Neural cell (in vitro differentiated cells): ENCODE data around the gene CNTNAP5.

ENCODE experiments used
- CTCF ChIP-seq: fragments of 450-650 bp; IDR thresholded peaks from 2 replicates; pipeline ENCODE4 v1.5.1; 2014; ENCODE audit warnings: antibody characterized with exemption, mild to moderate bottlenecking, moderate library complexity; ENCODE audit not compliant: poor library complexity, severe bottlenecking
- EP300 ChIP-seq: fragments of 450-650 bp; conservative IDR thresholded peaks from 2 replicates; pipeline ENCODE4 v1.6.1; 2014; ENCODE audit warnings: antibody characterized with exemption, mild to moderate bottlenecking, moderate library complexity; ENCODE audit not compliant: poor library complexity, severe bottlenecking
- POLR2AphosphoS5 ChIP-seq: IDR thresholded peaks from 2 replicates; pipeline ENCODE4 v1.6.1; 2012
- REST ChIP-seq: IDR thresholded peaks from 2 replicates; pipeline ENCODE4 v1.6.1; 2012; ENCODE audit warnings: borderline replicate concordance

- TF ChIP-seq CTCF (no peak), POLR2AphosphoS5 (no peak), EP300 (no peak), REST (no peak)
Observed at GRCh38 chr2:124482044-124482443, 457.0 kb downstream of the CNTNAP5 start.
